GM18519 (cell line): ENCODE measurements around the gene RREB1.

Experiments
- ATAC-seq: cut with Tn5 transposase; IDR thresholded peaks from one replicate; pipeline ENCODE4 v1.9.1; 2021; ENCODE audit warnings: mild to moderate bottlenecking, moderate library complexity; ENCODE audit not compliant: unreplicated experiment, low FRiP score

The RREB1 gene

DNA sequence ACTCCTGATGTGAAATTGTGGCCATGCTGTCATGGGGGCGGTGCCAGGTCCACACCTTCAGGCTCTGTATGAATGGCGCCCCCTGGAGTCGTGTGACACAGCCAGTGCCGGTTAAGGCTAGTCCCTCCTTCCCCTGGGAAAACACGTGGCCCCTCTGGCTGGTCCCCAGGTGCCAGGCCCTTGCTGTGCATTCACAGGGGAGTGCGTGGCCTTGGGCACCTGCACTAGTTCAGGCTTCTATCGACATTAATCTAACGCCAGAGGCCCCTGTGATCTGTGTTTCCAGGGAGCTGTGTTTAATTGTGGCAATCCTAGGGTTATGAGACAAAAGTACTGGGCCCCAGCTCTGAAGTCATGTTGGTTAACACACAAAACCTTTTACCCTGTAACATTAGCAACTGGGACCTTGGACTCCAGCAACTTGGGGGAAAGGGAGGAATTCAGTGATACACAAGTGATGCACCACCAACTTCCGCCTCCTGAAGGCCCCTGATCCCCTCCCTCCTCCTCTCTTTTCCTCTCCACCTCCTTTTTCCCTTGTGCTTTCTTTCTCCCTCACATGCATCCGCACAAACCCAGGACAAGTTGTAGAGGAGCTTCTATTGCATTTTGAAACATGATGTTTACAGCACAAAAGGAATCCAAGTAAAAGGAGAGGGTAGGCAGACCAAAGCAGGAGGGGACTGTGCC, 131.3 kb downstream of the RREB1 start:
- no peak for ATAC-seq

DNA sequence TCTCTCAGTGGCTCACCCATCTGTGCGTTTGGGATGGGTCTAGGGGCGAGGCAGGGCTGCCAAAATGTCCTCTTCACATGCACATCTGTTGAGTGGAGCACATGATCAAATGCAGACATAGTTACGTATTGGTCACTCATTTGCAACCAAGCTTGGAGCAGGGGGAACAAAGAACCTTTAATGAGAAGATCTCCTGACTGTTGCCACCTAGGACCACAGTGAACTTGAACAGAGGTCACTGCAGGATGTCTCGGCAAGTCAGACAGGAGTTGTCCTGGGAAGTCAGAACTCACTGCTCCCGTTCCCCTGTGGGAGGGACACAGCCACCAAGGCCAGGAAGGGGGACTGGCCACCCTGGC, 131.8 kb downstream of the RREB1 start:
- ATAC-seq: no peak

DNA sequence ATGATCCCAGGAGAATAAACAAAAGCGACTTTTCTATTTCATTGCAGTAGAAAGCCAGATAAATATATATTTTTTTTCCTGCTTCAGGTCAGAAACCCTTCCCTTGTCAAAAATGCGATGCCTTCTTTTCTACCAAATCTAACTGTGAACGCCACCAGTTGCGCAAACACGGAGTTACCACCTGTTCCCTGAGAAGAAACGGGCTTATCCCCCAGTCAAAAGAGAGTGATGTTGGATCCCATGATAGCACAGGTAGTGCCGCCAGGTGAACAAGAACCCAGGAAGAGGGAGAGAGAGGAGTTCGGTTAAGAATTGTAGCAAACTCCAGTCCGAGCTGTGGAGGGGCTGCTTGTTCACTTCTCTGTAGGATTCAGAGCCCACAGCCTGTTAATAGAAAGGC, 132.6 kb downstream of the RREB1 start:
- no peak for ATAC-seq

DNA sequence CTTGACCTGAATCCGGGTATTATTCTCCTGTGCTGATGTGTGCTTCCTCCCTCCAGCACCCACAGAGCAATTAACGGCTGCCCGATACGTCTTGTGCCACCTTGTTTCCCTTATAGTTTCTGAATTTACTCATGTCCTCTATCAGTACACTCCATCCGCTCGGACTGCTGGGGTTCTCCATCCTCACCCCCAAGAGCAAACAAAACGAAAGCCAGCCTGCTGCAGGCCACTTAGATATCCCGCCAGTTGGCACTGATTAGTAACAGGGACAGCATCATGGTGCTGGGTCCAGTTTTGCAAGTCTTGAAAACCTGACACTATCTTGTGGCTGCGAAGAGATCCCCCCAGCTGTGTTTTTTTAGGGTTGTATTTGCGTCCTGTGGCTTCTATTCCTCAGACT, 133.4 kb downstream of the RREB1 start:
- ATAC-seq: no peak

DNA sequence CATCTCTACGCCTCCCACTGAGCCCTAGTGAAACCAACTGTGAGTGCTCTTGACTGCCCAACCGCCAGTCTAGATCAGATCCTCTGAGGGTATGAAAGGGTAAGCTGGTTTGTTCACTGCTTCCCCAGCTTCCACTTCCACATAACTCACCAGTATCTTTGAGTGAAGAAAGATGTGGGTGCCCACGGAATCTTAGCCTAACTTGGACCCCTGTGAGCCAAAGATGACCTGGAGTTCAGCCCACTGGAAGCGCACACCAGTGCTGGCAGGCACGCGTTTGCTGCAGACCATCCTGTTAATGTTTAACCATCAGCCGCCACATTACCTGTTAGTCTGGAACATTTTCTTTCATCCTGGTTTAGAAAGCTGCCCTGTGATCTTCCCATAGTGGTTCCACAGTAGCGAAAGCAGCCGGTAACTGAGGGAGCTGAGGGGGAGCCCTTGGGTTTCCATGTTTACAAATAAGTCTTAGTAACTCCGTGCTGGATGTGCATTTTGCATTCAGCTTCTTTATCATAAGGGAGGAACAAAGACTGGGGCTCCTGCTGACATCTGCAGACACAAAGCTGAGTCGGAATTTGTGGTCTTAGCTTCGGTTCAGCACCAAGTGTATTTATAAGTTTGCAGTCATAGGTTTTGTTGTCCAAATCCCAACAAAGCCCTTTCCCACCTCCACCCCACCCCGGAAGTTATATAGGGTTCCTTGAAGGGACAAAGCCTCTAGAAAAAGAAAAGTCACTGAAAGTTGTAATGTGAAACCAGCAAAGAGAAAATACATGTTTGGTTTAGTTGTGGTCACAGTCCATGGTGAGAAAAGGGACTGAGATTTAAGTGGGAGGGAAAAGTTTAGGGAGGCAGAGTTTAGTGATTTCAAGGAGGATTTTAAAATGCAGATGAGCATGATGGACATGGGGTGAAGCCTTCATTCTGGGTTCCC, 134.2 kb downstream of the RREB1 start:
- ATAC-seq: no peak

DNA sequence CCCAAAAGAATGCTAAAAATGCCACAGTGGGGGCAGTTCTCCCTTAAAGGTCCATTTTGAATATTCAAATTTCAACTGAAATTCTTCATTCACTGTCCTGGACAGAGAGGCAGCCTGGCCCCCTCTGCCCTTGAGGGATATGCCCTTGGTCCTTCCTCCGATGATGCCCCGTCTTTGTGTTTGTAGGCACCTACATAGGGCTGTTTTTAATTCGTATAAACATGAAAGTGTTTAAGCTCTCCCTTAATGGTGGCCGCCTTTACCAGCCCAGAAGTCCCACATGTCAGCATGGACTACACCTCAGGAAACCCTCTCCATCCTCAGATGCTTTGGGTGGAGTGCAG, 135.0 kb downstream of the RREB1 start:
- no peak for ATAC-seq

DNA sequence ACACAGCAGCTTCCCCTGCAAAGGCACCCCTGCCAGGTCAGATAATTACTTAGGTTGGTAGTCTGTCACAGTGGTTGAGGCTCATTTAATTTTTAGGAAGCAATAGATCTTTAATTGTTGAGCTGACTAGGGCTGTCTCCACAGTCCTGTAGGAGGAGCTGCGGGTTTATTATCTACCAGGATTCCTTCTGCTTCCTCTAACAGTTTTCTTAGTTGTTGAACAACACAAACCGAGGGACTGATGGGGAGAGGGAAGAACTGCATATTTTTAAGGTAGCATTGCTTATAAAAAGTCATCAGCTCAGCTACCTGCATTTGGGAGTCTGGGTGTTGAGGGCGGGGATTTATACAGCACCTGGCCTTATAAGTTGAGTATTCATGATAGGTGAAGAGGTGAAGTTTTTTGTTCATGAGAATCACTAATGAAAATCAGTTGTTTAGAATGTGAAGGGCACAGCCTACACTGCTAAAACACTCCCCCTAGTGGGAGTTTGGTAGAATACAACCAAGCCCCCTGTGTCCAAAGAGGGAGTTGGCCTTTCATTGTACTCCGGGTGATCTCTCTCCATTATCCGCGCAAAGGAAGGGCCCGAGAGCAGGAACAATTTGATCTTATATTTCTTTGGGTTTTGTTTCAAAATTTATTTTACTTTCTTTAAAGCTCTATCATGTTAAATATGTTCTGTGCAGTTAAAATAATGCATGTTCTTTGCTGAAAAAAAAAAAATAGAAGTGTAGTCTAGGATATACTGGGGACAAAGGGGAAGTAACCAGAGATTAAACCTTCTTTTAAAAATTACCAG, 135.6 kb downstream of the RREB1 start:
- no peak for ATAC-seq

DNA sequence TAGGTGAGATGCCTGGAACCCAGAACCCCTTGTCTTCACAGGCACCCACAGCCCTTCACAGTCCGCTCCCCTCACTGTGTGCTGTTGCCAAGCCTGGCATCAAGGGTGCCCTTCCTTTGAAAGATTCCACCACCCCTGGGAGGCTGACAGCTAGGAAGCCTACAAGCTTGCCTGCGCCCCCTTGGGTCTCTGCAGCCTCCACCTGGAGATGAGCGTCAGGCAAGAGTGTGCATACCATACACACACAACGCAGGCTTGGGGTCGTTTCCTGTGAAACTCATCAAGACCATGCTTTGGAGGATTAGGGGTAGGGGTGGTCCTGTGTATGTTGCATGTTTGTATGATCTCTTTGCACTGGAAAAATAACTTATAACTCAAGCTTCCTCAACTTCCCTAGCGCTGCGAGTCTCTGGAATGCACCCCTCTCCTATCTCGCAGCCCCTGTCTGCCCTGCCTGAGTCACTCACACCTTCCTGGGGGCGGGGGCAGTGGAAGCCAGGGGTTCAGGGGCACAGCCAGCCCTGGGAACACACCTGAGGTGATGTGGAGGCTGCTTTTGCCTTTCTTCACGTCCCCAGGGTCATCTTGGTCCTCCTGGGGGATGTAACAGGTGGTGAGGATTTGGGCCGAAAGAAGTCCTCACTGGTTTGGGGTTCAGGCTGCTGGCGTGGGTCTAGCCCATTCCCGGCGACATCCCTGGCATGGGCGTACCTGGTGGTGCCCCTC, 138.1 kb downstream of the RREB1 start:
- no peak for ATAC-seq

DNA sequence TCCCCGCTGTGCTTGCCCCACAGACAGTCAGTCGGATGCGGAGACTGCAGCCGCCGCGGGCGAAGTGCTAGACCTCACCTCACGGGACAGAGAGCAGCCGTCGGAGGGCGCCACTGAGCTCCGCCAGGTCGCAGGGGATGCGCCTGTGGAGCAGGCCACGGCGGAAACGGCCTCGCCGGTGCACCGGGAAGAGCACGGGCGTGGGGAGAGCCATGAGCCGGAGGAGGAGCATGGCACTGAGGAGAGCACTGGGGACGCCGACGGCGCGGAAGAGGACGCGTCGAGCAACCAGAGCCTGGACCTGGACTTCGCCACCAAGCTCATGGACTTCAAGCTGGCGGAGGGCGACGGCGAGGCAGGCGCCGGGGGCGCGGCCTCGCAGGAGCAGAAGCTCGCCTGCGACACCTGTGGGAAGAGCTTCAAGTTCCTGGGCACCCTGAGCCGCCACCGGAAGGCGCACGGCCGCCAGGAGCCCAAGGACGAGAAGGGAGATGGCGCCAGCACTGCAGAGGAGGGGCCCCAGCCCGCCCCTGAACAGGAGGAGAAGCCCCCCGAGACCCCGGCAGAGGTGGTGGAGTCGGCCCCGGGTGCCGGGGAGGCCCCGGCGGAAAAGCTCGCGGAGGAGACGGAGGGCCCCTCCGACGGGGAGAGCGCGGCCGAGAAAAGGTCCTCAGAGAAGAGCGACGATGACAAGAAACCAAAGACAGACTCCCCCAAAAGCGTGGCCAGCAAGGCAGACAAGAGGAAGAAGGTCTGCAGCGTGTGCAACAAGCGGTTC, 138.8 kb downstream of the RREB1 start:
- no peak for ATAC-seq

DNA sequence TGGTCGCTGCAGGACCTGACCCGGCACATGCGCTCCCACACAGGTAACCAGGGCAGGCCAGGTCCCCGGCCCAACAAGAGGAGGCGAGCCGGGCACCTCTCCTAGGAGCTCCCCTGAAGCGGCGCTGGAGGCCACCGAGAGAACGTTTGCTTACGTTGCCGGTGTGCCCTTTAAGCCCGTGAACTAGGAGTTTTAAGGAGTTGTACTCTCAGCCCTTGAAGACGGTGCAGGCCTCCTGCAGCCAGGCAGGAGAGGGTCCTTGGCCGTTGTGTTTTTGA, 139.4 kb downstream of the RREB1 start:
- no peak for ATAC-seq

DNA sequence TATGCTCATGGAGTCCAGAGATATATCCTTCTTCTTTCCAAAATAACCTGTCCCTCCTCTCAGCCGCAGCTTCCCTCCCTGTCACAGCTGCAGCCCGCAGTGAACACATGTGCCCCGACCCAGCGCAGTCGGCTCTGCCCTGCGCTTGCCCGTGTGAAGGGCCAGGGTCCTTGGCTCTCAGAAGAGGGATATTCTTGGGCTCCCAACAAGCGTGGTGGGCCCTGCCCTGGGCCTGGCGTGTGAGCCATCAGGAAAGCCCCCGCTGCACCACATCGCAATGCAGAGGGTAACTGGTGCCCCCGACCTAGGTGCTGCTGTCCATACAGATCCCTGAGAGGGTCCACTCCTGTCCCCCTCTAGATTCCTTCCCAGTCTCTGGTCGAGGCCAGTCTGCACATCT, 140.1 kb downstream of the RREB1 start:
- ATAC-seq: no peak

DNA sequence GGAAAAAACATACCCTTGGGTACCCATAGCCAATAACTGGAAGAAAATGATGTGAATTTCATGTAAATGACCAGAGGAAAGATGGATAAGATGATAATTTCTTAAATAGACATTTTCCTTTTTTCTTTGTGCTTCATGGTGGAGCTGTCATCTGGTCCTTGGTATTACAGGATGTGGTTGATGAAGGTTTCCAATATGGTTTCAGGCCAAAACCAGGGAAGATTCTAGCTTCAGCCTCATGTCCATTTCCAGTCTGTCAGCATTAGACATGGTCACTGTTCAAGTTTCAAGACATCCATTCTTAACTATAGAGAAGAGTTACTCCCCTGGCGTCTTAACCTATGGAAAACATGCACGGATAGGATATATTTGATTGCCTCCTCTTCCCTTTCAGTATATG, 141.6 kb downstream of the RREB1 start:
- no peak for ATAC-seq

DNA sequence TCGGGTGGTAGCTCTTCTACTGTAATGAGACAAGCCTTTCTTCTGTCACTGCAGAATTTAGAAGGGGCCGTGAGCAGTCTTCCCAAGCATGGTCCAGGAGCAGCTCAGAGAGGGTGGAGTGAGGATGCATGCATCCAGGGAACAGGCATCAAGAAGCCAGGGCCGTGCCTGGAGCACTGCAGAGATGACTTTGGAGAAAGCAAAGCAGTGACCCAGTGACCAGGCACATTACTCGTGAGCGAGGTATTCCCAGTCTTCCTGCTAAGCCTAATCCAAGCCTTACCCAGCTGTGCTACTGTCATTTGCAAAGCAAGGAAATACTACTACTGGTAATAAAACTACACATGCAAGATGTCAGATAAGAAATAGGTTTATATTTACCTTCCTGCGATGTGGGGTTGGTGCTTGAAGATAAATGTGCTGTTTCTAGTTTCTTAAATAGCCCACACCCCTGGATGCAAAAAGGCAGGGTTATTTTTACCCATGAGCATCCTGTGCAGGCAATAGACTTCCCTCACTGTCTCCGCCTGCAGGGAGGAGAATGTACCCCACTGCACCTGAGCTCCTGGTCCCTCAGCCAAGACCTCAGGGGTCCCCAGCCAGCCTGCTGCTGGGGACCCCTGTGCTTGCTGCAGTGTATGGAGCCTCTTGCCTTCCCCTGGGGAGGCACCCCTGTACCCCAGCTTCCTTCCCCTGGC, 142.3 kb downstream of the RREB1 start:
- ATAC-seq: no peak

DNA sequence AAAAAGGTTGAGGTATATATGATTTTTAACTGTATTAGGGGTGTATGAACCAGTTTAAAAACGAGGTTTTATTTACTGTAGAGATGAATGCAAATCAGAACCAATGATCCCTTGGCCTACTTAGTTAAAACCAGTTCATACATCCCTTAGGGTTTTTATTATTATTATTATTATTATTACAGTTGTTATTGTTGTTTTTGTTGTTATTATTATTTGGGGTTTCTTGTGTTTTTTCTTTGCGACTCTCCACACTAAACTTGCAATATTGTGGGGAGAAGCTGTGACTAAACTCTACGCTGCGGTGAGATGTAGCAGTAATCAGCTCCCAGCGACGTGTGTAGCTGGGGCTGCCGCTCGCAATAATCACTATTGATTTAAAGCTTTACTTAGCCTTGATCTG, 143.1 kb downstream of the RREB1 start:
- no peak for ATAC-seq

DNA sequence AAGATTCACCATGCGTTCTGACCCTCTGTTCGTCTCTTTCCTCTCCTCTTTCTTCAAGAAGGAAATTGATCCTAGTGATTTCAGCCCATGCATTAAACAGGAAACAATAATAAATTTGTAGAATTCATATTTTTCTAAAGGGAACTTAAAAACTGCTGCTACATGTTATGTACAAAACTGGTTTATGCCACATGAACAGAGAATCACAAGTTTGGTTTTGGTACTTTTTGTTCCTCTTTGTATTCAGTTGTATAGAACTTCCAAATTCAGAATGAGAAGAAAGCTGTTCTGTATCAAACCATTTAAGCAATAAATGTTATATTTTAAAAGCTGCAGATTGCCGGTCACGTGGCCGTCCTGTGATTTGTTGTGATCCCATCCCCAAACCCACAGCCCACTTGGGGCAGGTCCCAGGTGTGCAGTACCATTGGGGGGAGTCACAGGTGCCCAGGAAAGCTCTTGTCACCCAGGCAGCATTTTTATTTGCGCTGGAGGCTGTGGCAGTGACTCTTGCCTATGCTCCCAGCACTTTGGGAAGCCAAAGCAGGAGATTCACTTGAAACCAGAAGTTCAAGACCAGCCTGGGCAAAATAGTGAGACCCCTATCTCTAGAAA, 144.0 kb downstream of the RREB1 start:
- no peak for ATAC-seq

DNA sequence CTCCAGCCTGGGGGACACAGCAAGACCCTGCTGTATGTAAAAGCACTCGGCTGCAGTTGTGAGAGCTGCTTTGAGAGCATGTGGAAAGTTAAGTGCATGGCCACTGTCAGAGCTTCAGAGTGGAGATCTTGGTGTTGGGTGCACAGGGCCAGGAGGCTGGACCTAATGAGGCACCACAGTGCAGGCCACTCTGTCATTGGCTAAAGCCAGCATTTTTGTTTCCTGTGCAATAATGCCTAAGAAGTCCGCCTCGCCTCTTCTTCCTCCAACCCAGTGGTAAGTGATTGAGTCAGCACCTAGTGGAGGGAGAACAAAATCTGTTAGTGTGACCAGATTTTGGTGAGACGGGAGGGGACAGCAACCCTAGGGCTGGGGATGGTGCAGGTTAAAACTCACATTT, 144.6 kb downstream of the RREB1 start:
- ATAC-seq: no peak

DNA sequence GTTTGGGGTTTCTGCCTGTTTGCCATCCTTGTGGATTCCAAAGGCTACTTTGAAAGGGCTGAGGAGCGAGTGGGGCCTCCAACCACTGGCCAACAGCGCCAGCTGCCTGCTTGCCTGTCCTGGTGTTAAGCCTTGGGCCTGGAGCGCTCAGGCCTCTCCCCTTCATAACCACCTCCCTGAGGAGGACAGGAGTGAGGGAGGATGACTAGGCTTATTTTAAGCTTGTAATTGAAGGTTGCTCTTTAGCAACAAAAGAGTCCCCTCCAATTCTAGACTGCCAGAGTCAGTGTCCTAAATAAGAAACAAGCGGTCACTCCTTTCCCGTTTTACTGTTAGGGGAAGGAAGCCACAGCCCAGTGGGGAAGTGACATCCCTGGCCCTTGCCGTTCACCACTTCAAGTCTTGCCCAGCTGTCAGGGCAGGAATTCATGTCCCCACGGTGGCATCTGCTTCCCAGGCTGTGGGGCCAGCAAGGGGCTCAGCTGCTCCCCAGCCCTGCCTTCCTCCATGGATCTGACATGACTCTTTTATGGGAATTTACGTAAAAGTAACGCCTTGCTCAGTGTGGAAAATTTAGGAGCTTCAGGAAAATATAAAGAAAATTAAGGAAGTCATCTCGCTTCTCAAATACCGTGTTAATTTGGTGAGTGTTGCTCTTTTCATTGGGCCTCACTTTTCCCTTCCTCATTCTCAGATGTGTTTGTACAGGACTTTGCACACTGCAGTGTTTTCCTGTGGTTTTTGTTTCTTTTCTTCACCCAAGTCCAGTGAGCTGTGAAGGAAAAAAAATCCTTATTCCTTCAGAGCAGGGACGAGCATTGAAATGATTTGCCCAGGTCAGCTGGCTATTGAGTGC, 147.4 kb downstream of the RREB1 start:
- ATAC-seq: no peak

DNA sequence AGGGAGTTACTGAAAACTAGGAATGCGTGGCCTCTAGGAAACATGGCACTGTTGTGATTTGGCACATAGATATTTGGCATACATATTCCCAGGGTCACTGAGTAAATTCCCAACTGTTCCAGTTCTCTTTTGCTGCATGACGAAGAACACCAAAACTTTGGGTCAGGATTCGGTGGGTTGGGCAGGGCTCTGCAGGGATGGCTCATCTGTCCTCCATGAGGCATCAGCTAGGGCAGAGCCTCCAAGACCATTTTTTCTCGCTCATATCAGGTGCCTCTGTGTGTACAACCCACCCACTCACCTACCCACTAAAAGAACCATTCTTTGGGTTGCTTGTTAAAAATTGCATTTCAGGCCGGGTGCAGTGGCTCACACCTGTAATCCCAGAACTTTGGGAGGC, 148.2 kb downstream of the RREB1 start:
- ATAC-seq: no peak
